HepG2 (cell line): ENCODE measurements around the gene RAB23. TPM values are rescaled to one million over a fixed set of nuclear protein-coding genes. Genes with fewer than 3 reads are reported as not detected.

Source experiments
- BORCS8-MEF2B ChIP-seq: sonication (generic); formaldehyde crosslinking; IDR thresholded peaks from 2 replicates; pipeline ENCODE4 v1.8.0; 2022; ENCODE audit warnings: mild to moderate bottlenecking, missing genetic modification reagents
- DNMT3B ChIP-seq: conservative IDR thresholded peaks from 2 replicates; pipeline ENCODE4 v1.6.1; 2016; ENCODE audit warnings: missing biosample characterization, control low read depth
- FIP1L1 ChIP-seq: fragments of 200-400 bp; formaldehyde crosslinking; IDR thresholded peaks from 2 replicates; pipeline ENCODE4 v1.6.1; 2018; ENCODE audit warnings: low read depth, mild to moderate bottlenecking, low read length, moderate library complexity, borderline replicate concordance; ENCODE audit not compliant: insufficient read depth
- FOSL1 ChIP-seq: sonication (generic); formaldehyde crosslinking; IDR thresholded peaks from 2 replicates; pipeline ENCODE4 v1.9.0; 2021; ENCODE audit warnings: missing genetic modification reagents, borderline replicate concordance
- MAFG ChIP-seq: sonication (generic); formaldehyde crosslinking; IDR thresholded peaks from 2 replicates; pipeline ENCODE4 v1.5.1; 2020; ENCODE audit warnings: mild to moderate bottlenecking, missing genetic modification reagents
- MYNN ChIP-seq: sonication (generic); formaldehyde crosslinking; IDR thresholded peaks from 2 replicates; pipeline ENCODE4 v1.4.0; 2020; ENCODE audit warnings: mild to moderate bottlenecking, low read depth, missing genetic modification reagents
- RCOR2 ChIP-seq: IDR thresholded peaks from 2 replicates; pipeline ENCODE4 v1.6.1; 2016; ENCODE audit warnings: missing biosample characterization, missing genetic modification reagents
- RELA ChIP-seq: sonication (generic); formaldehyde crosslinking; IDR thresholded peaks from 2 replicates; pipeline ENCODE4 v1.4.0; 2020; ENCODE audit warnings: missing genetic modification reagents
- RFX1 ChIP-seq: fragments of 450-650 bp; IDR thresholded peaks from 2 replicates; pipeline ENCODE4 v1.6.1; 2017
- SRF ChIP-seq: IDR thresholded peaks from 2 replicates; pipeline ENCODE4 v1.6.1; 2011; ENCODE audit warnings: mild to moderate bottlenecking, low read depth, low read length, moderate library complexity
- TMF1 ChIP-seq: sonication (generic); formaldehyde crosslinking; IDR thresholded peaks from 2 replicates; pipeline ENCODE4 v1.8.1; 2022; ENCODE audit warnings: low read depth, missing genetic modification reagents
- ZBTB21 ChIP-seq: sonication (generic); formaldehyde crosslinking; IDR thresholded peaks from 2 replicates; pipeline ENCODE4 v1.4.0; 2020; ENCODE audit warnings: missing genetic modification reagents
- ZBTB7B ChIP-seq: sonication (generic); formaldehyde crosslinking; IDR thresholded peaks from 2 replicates; pipeline ENCODE4 v1.4.0; 2020; ENCODE audit warnings: missing genetic modification reagents
- ZC3H4 ChIP-seq: sonication (generic); formaldehyde crosslinking; IDR thresholded peaks from 2 replicates; pipeline ENCODE4 v1.4.0; 2020; ENCODE audit warnings: missing genetic modification reagents, borderline replicate concordance
- ZNF10 ChIP-seq: sonication (generic); formaldehyde crosslinking; IDR thresholded peaks from 2 replicates; pipeline ENCODE4 v1.4.0; 2020; ENCODE audit warnings: mild to moderate bottlenecking, low read depth, missing genetic modification reagents, borderline replicate concordance
- ZNF274 ChIP-seq: sonication (generic); formaldehyde crosslinking; IDR thresholded peaks from 2 replicates; pipeline ENCODE4 v1.5.1; 2020; ENCODE audit warnings: mild to moderate bottlenecking, missing genetic modification reagents
- ZNF441 ChIP-seq: sonication (generic); formaldehyde crosslinking; IDR thresholded peaks from 2 replicates; pipeline ENCODE4 v1.7.0; 2021; ENCODE audit warnings: missing genetic modification reagents, borderline replicate concordance
- ZNF460 ChIP-seq: sonication (generic); formaldehyde crosslinking; IDR thresholded peaks from 2 replicates; pipeline ENCODE4 v1.5.1; 2020; ENCODE audit warnings: missing genetic modification reagents, mild to moderate bottlenecking, borderline replicate concordance
- ZNF501 ChIP-seq: sonication (generic); formaldehyde crosslinking; IDR thresholded peaks from 2 replicates; pipeline ENCODE4 v1.5.1; 2020; ENCODE audit warnings: mild to moderate bottlenecking, moderate library complexity, missing genetic modification reagents
- ZNF709 ChIP-seq: sonication (generic); formaldehyde crosslinking; IDR thresholded peaks from 2 replicates; pipeline ENCODE4 v1.5.0; 2020; ENCODE audit warnings: mild to moderate bottlenecking, missing genetic modification reagents
- ZNF720 ChIP-seq: sonication (generic); formaldehyde crosslinking; IDR thresholded peaks from 2 replicates; pipeline ENCODE4 v1.4.0; 2020; ENCODE audit warnings: missing genetic modification reagents
- ZNF792 ChIP-seq: IDR thresholded peaks from 2 replicates; pipeline ENCODE4 v1.6.1; 2016
- polyA plus RNA-seq, 8 experiments: library from polyadenylated mRNA; depleted of rRNA in 3 of 8; stranded (reverse) in 7 of 8; unstranded in 1 of 8; fragments of >200 nt; fragmentation: Illumina TruSeq in 4 of 8; extraction: Trizol in 4 of 8; gene quantifications; 2 replicates each; pipeline versions ENCODE4 v1.2.1 to v1.2.3, GENCODE V29; 2011 to 2016; ENCODE audit warnings: low read depth in 4 of 8, missing spikeins in 1 of 8, mixed read lengths in 1 of 8; ENCODE audit not compliant: insufficient read depth in 1 of 8
- total RNA-seq, 5 experiments: library from RNA; depleted of rRNA; stranded (reverse); fragments of >200 nt; fragmentation: Illumina TruSeq; extraction: Trizol; gene quantifications; 2 replicates each; pipeline ENCODE4 v1.2.3, GENCODE V29; 2016; ENCODE audit warnings: low read depth in 1 of 5
- TF ChIP-seq, protein P1 (sequence below): sonication (generic); formaldehyde crosslinking; IDR thresholded peaks from 2 replicates; pipeline ENCODE4 v1.9.0; 2021; ENCODE audit warnings: missing genetic modification reagents, borderline replicate concordance
- TF ChIP-seq, protein P2 (sequence below): IDR thresholded peaks from 2 replicates; pipeline ENCODE4 v1.6.1; 2016; ENCODE audit warnings: low read depth, missing genetic modification reagents, missing compliant biosample characterization

RAB23 gene
- total and polyA plus RNA-seq, 2 of the 13 experiments (the other 11 are each of a cell fraction or from before 2014, with no cell fraction given), result 5.5 to 16.4 TPM

DNA sequence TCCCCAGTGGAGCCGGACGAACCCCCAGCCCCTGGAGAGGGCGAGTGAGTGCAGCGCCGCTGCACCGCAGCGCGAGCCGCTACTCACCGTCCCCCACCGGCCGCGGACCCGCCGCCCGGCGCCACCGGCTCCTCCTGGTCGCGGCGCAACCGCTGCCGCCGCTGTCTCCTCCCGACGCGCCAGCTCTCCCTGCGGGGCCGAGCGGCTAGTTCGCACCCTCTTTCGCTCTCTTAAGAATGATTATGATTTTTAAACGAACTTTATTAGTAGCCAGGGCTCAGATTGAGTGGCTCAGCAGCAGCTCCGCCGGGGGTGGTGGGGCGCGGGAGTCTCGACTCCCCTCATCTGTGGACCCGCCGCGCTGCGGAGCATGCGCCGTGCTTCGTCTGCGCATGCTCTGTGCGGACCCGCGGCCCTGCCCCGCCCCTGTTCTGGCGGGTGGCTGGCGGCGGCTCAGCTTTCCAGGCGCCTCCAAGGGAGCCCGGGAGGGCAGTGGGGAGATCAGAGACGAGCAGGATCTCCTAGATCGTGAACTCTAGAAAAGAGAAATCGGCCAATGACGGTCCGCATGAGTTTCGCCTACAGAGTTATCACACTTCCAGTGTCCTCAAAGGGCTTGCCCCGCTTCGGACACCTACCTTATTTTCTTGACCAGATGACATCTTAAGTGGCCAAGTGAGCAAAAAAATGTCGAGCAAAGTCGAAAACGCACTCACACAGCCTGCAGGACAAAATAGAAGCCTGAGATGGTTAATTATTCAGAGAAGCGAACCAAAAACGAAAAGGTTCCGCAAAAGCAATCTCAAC is at the start of gene RAB23 (continued):
- TF ChIP-seq ZNF10, result no peak
- TF ChIP-seq DNMT3B (CRISPR knock-in tag), result no peak
- TF ChIP-seq MYNN, result no peak
- TF ChIP-seq, protein P1, sequence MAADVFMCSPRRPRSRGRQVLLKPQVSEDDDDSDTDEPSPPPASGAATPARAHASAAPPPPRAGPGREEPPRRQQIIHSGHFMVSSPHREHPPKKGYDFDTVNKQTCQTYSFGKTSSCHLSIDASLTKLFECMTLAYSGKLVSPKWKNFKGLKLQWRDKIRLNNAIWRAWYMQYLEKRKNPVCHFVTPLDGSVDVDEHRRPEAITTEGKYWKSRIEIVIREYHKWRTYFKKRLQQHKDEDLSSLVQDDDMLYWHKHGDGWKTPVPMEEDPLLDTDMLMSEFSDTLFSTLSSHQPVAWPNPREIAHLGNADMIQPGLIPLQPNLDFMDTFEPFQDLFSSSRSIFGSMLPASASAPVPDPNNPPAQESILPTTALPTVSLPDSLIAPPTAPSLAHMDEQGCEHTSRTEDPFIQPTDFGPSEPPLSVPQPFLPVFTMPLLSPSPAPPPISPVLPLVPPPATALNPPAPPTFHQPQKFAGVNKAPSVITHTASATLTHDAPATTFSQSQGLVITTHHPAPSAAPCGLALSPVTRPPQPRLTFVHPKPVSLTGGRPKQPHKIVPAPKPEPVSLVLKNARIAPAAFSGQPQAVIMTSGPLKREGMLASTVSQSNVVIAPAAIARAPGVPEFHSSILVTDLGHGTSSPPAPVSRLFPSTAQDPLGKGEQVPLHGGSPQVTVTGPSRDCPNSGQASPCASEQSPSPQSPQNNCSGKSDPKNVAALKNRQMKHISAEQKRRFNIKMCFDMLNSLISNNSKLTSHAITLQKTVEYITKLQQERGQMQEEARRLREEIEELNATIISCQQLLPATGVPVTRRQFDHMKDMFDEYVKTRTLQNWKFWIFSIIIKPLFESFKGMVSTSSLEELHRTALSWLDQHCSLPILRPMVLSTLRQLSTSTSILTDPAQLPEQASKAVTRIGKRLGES (CRISPR knock-in tag), result no peak
- no peak for TF ChIP-seq ZNF460 (CRISPR knock-in tag)
- peak; percentile 21; the same call in 1 of the 2 replicates for TF ChIP-seq RFX1
- peak; percentile 83 for TF ChIP-seq ZNF441 (CRISPR knock-in tag)
- TF ChIP-seq FOSL1 (CRISPR knock-in tag), result no peak
- no peak for TF ChIP-seq MAFG
- peak; percentile 71; the same call in 1 of the 2 replicates for TF ChIP-seq ZNF501 (CRISPR knock-in tag)
- no peak for TF ChIP-seq ZC3H4 (CRISPR knock-in tag)
- no peak; the same call in 1 of the 2 replicates for TF ChIP-seq ZBTB7B (CRISPR knock-in tag)
- TF ChIP-seq TMF1 (CRISPR knock-in tag), result no peak
- no peak for TF ChIP-seq ZBTB21
- 0 out of 2 replicates have a peak, but pooled peaks have one; percentile 35 for TF ChIP-seq RELA (CRISPR knock-in tag)
- no peak for TF ChIP-seq ZNF792
- no peak for TF ChIP-seq FIP1L1
- TF ChIP-seq, protein P2, sequence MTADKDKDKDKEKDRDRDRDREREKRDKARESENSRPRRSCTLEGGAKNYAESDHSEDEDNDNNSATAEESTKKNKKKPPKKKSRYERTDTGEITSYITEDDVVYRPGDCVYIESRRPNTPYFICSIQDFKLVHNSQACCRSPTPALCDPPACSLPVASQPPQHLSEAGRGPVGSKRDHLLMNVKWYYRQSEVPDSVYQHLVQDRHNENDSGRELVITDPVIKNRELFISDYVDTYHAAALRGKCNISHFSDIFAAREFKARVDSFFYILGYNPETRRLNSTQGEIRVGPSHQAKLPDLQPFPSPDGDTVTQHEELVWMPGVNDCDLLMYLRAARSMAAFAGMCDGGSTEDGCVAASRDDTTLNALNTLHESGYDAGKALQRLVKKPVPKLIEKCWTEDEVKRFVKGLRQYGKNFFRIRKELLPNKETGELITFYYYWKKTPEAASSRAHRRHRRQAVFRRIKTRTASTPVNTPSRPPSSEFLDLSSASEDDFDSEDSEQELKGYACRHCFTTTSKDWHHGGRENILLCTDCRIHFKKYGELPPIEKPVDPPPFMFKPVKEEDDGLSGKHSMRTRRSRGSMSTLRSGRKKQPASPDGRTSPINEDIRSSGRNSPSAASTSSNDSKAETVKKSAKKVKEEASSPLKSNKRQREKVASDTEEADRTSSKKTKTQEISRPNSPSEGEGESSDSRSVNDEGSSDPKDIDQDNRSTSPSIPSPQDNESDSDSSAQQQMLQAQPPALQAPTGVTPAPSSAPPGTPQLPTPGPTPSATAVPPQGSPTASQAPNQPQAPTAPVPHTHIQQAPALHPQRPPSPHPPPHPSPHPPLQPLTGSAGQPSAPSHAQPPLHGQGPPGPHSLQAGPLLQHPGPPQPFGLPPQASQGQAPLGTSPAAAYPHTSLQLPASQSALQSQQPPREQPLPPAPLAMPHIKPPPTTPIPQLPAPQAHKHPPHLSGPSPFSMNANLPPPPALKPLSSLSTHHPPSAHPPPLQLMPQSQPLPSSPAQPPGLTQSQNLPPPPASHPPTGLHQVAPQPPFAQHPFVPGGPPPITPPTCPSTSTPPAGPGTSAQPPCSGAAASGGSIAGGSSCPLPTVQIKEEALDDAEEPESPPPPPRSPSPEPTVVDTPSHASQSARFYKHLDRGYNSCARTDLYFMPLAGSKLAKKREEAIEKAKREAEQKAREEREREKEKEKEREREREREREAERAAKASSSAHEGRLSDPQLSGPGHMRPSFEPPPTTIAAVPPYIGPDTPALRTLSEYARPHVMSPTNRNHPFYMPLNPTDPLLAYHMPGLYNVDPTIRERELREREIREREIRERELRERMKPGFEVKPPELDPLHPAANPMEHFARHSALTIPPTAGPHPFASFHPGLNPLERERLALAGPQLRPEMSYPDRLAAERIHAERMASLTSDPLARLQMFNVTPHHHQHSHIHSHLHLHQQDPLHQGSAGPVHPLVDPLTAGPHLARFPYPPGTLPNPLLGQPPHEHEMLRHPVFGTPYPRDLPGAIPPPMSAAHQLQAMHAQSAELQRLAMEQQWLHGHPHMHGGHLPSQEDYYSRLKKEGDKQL (CRISPR knock-in tag), result no peak
- peak; percentile 54; the same call in 1 of the 2 replicates for TF ChIP-seq ZNF274 (CRISPR knock-in tag)
- no peak for TF ChIP-seq RCOR2 (CRISPR knock-in tag)
- no peak; the same call in 1 of the 2 replicates for TF ChIP-seq BORCS8-MEF2B
- TF ChIP-seq ZNF720, result no peak
- no peak for TF ChIP-seq SRF
- no peak for TF ChIP-seq ZNF709 (CRISPR knock-in tag)
